NB4 (cell line): ENCODE data around the gene KIF6.

Source experiments
- POLR2A ChIP-seq: IDR thresholded peaks from 2 replicates; pipeline ENCODE4 v1.6.1; 2011; ENCODE audit warnings: mild to moderate bottlenecking; ENCODE audit not compliant: insufficient read length; ENCODE audit errors: extremely low read depth
- TF ChIP-seq, protein P1 (sequence below): IDR thresholded peaks from one replicate; pipeline ENCODE4 v1.5.1; 2012; ENCODE audit warnings: low read depth, low read length

- TF ChIP-seq, protein P1, sequence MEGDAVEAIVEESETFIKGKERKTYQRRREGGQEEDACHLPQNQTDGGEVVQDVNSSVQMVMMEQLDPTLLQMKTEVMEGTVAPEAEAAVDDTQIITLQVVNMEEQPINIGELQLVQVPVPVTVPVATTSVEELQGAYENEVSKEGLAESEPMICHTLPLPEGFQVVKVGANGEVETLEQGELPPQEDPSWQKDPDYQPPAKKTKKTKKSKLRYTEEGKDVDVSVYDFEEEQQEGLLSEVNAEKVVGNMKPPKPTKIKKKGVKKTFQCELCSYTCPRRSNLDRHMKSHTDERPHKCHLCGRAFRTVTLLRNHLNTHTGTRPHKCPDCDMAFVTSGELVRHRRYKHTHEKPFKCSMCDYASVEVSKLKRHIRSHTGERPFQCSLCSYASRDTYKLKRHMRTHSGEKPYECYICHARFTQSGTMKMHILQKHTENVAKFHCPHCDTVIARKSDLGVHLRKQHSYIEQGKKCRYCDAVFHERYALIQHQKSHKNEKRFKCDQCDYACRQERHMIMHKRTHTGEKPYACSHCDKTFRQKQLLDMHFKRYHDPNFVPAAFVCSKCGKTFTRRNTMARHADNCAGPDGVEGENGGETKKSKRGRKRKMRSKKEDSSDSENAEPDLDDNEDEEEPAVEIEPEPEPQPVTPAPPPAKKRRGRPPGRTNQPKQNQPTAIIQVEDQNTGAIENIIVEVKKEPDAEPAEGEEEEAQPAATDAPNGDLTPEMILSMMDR: no peak
- no peak for TF ChIP-seq POLR2A
Observed at GRCh38 chr6:39400026-39400425, 325.2 kb downstream of the KIF6 start.
